ENCODE measurements around the gene SNORC. TPM values are rescaled to one million over a fixed set of nuclear protein-coding genes. Genes with fewer than 3 reads are reported as not detected.
A peak's percentile ranks its signal among the peaks of the same experiment; 100 is the strongest.

SNORC gene
- polyA plus RNA-seq, 1 of the 3 experiments (the other 2 are of a cell fraction): 1.2 TPM

GRCh38 chr2:232897598-232898408 lies 27.7 kb downstream of the SNORC start:
- ChIA-PET POLR2A (no interaction called here), CTCF (no interaction called here)
- Histone ChIP-seq H3K4me3 (ENCODE audit: low read depth in 2 of 2, low read length in 1 of 2) (no peak overlapping the region), H3K4me2 (no peak overlapping the region), H3K4me1 (ENCODE audit: control insufficient read depth in 1 of 2, insufficient read depth in 2 of 2, low read depth in 1 of 2, low read length in 1 of 2) (peaks cover 3 to 12% of the 10 kb centered on the region in 2 experiments; a peak in 3 of 4 replicates), H3K9me3 (no peaks in the 10 kb centered on the region), H3K27ac (ENCODE audit: low read depth in 2 of 2, low read length in 1 of 2) (no peak overlapping the region), H3F3A (replicated peaks; ENCODE audit: insufficient read depth) (peaks cover 3% of the 10 kb centered on the region), H3K9me2 (no peaks in the 10 kb centered on the region), H4K20me1 (ENCODE audit: insufficient read depth) (no peaks in the 10 kb centered on the region), H2AFZ (ENCODE audit: low read depth) (no peak overlapping the region), H3K27me3 (ENCODE audit: insufficient read depth) (no peaks in the 10 kb centered on the region), H3K36me3 (replicated peaks in 1 of 2; ENCODE audit: control insufficient read depth in 1 of 2, insufficient read depth in 2 of 2, low read length in 1 of 2) (no peaks in the 10 kb centered on the region), H3K79me2 (ENCODE audit: insufficient read depth) (no peaks in the 10 kb centered on the region), H3K9ac (no peak overlapping the region)
- no peak for DNase-seq
- no peak for TF ChIP-seq GABPA (IDR thresholded peaks at IDR 0.05; ENCODE audit: low read depth)
- TF ChIP-seq MEF2A (IDR thresholded peaks at IDR 0.05; ENCODE audit: borderline replicate concordance, low read depth): no peak
- 94% methylated on average over 22 of the region's 24 CpGs for WGBS (ENCODE audit: low lambda C conversion rate)

GRCh38 chr2:232898592-232899543 lies 28.8 kb downstream of the SNORC start:
- Histone ChIP-seq H3K27me3 (ENCODE audit: insufficient read depth) (no peaks in the 10 kb centered on the region), H3K4me1 (ENCODE audit: control insufficient read depth in 1 of 2, insufficient read depth in 2 of 2, low read depth in 1 of 2, low read length in 1 of 2) (peaks cover 3 to 12% of the 10 kb centered on the region in 2 experiments; a peak in 3 of 4 replicates), H3K9me3 (no peaks in the 10 kb centered on the region), H3K9me2 (no peaks in the 10 kb centered on the region), H3K36me3 (replicated peaks in 1 of 2; ENCODE audit: control insufficient read depth in 1 of 2, insufficient read depth in 2 of 2, low read length in 1 of 2) (no peaks in the 10 kb centered on the region), H3K79me2 (ENCODE audit: insufficient read depth) (no peaks in the 10 kb centered on the region), H2AFZ (ENCODE audit: low read depth) (no peak overlapping the region), H3K4me3 (ENCODE audit: low read depth in 2 of 2, low read length in 1 of 2) (no peak overlapping the region), H3K9ac (no peak overlapping the region), H3K27ac (ENCODE audit: low read depth in 2 of 2, low read length in 1 of 2) (no peak overlapping the region), H3F3A (replicated peaks; ENCODE audit: insufficient read depth) (peaks cover 3% of the 10 kb centered on the region), H4K20me1 (ENCODE audit: insufficient read depth) (no peaks in the 10 kb centered on the region), H3K4me2 (no peak overlapping the region)
- ChIA-PET CTCF (no interaction called here), POLR2A (no interaction called here)
- WGBS (ENCODE audit: low lambda C conversion rate): 92% methylated on average over 18 of the region's 18 CpGs
- TF ChIP-seq EZH2phosphoT487 (IDR thresholded peaks at IDR 0.05; ENCODE audit: borderline replicate concordance, low read depth): no peak
- peak; percentile 16 for DNase-seq

GRCh38 chr2:232900811-232901735 lies 31.0 kb downstream of the SNORC start:
- Histone ChIP-seq H3K4me3 (ENCODE audit: low read depth in 2 of 2, low read length in 1 of 2) (no peak overlapping the region), H2AFZ (ENCODE audit: low read depth) (peak overlapping the region; percentile 74; the same call in 1 of the 2 replicates), H3K4me1 (ENCODE audit: control insufficient read depth in 1 of 2, insufficient read depth in 2 of 2, low read depth in 1 of 2, low read length in 1 of 2) (peaks cover 0 to 12% of the 10 kb centered on the region in 2 experiments; a peak in 3 of 4 replicates), H3K9ac (peak overlapping the region; percentile 48; the same call in 1 of the 2 replicates), H3K36me3 (replicated peaks in 1 of 2; ENCODE audit: control insufficient read depth in 1 of 2, insufficient read depth in 2 of 2, low read length in 1 of 2) (no peaks in the 10 kb centered on the region), H3K4me2 (peak overlapping the region; percentile 70), H3K9me2 (no peaks in the 10 kb centered on the region), H3F3A (replicated peaks; ENCODE audit: insufficient read depth) (peaks cover 3% of the 10 kb centered on the region), H3K79me2 (ENCODE audit: insufficient read depth) (no peaks in the 10 kb centered on the region), H3K27me3 (ENCODE audit: insufficient read depth) (no peaks in the 10 kb centered on the region), H3K9me3 (no peaks in the 10 kb centered on the region), H4K20me1 (ENCODE audit: insufficient read depth) (no peaks in the 10 kb centered on the region), H3K27ac (ENCODE audit: low read depth in 2 of 2, low read length in 1 of 2) (peak overlapping the region in 1 of 2 experiments; percentile 70; a peak in 2 of 4 replicates)
- WGBS (ENCODE audit: low lambda C conversion rate): 92% methylated on average over 38 of the region's 43 CpGs
- ChIA-PET POLR2A (no interaction called here), CTCF (no interaction called here)
- no peak for DNase-seq
- no peak for TF ChIP-seq NFIC (IDR thresholded peaks at IDR 0.05; ENCODE audit: borderline replicate concordance)
- TF ChIP-seq ELF1 (IDR thresholded peaks at IDR 0.05): no peak
- TF ChIP-seq YY1 (IDR thresholded peaks at IDR 0.05; ENCODE audit: low read depth): no peak
- TF ChIP-seq MAX (IDR thresholded peaks at IDR 0.05; ENCODE audit: low read depth): no peak
- TF ChIP-seq EP300 (IDR thresholded peaks at IDR 0.05; ENCODE audit: borderline replicate concordance in 1 of 2, low read depth in 1 of 2, low read length in 1 of 2): no peak
- no peak for TF ChIP-seq MEF2A (IDR thresholded peaks at IDR 0.05; ENCODE audit: borderline replicate concordance, low read depth)
- TF ChIP-seq JUND (IDR thresholded peaks at IDR 0.05): no peak
- no peak for TF ChIP-seq NRF1 (IDR thresholded peaks at IDR 0.05; ENCODE audit: low read depth, low read length)
- TF ChIP-seq TCF12 (IDR thresholded peaks at IDR 0.05): no peak
- TF ChIP-seq SIN3A (IDR thresholded peaks at IDR 0.05; ENCODE audit: borderline replicate concordance, low read depth, low read length): no peak
- TF ChIP-seq, protein P1, sequence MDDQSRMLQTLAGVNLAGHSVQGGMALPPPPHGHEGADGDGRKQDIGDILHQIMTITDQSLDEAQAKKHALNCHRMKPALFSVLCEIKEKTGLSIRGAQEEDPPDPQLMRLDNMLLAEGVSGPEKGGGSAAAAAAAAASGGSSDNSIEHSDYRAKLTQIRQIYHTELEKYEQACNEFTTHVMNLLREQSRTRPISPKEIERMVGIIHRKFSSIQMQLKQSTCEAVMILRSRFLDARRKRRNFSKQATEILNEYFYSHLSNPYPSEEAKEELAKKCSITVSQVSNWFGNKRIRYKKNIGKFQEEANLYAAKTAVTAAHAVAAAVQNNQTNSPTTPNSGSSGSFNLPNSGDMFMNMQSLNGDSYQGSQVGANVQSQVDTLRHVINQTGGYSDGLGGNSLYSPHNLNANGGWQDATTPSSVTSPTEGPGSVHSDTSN (IDR thresholded peaks at IDR 0.05): no peak
